Muscle layer of duodenum (tissue), 2 donors: ENCODE results near the gene CDK19.
"Not testable (repeated sequence)": the region's sequence is repeated elsewhere in the genome, so short reads cannot be mapped to it uniquely, and the experiment has no call there.

Experiments
- H3K27ac ChIP-seq: one replicate; pipeline ENCODE4 v1.7.0; 2013; ENCODE audit warnings: mild to moderate bottlenecking, low read length
- H3K27me3 ChIP-seq: one replicate; pipeline ENCODE4 v1.7.0; 2013; ENCODE audit warnings: low read depth, mild to moderate bottlenecking, control low read depth, low read length
- H3K36me3 ChIP-seq, 2 donors: one replicate each; pipeline ENCODE4 v1.7.0; 2013; ENCODE audit warnings: low read length in 2 of 2, control low read depth in 1 of 2, mild to moderate bottlenecking in 1 of 2; ENCODE audit not compliant: insufficient read depth in 2 of 2, control insufficient read depth in 1 of 2
- H3K4me1 ChIP-seq, 2 donors: one replicate each; pipeline ENCODE4 v1.7.0; 2013; ENCODE audit warnings: low read length in 2 of 2, mild to moderate bottlenecking in 2 of 2, control low read depth in 1 of 2, moderate library complexity in 1 of 2; ENCODE audit not compliant: insufficient read depth in 2 of 2, control insufficient read depth in 1 of 2
- H3K4me3 ChIP-seq, 2 donors: one replicate each; pipeline ENCODE4 v1.7.0; 2013; ENCODE audit warnings: low read length in 2 of 2, low read depth in 1 of 2, mild to moderate bottlenecking in 1 of 2
- H3K9me3 ChIP-seq, 2 donors: one replicate each; pipeline ENCODE4 v1.7.0; 2013; ENCODE audit warnings: low read length in 2 of 2, control low read depth in 1 of 2, mild to moderate bottlenecking in 1 of 2; ENCODE audit not compliant: control insufficient read depth in 1 of 2
- donor health status: healthy.

The CDK19 gene

DNA sequence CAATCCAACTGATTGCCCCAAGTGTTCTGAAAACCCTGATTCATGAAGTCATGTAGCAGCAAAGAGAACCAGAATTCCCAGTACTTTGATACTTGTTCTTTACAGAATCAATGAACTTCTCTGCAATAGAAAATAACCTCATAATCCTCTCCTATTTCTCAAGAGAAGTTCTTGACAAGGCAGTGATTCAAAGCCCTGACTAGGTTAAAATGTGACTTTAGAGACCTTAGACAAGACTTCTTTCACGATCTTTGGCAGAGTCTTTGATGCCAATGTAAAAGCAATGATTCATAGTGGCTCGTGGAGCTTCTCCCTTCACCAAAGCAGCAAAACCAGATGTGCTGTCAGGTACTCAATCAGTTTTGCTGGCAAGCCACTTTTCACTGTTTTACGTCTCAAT, 95.2 kb downstream of the CDK19 start:
- Histone ChIP-seq H3K27me3 (no peaks in the 10 kb centered on the region), H3K27ac (no peak overlapping the region), H3K36me3 (no peaks in the 10 kb centered on the region), H3K4me1 (no peaks in the 10 kb centered on the region), H3K4me3 (no peak overlapping the region), H3K9me3 (no peaks in the 10 kb centered on the region)

DNA sequence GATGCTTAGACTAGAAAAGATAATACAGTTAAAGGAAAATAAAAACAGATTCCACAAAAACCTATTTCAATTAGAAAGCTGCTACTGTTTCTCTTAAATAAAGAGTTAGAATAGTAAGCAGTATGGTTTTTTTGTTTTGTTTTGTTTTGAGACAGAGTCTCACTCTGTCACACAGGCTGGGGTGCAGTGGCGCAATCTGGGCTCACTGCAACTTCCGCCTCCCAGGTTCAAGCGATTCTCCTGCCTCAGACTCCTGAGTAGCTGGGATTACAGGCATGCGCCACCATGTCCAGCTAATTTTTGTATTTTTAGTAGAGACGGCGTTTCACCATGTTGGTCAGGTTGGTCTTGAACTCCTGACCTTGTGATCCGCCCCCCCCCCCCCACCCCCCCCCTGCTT, 95.7 kb downstream of the CDK19 start:
- H3K27me3 ChIP-seq, H3K4me1 ChIP-seq, H3K9me3 ChIP-seq, H3K36me3 ChIP-seq, H3K27ac ChIP-seq, H3K4me3 ChIP-seq: not testable (repeated sequence)

DNA sequence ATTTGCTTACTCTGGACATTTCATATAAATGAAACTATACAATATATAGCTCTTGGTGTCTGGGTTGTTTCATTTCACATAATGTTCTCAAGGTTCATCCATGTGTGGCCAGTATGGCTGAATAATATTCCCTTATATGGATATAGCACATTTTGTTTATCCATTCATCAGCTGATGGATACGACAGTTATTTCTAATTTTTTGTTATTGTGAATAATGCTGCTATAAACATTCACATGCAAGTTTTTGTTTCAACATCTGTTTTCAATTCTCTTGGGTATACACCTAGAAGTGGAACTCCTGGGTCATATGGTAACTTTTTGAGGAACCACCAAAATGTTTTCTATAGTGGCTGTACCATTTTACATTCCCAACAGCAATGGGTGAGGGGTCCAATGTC, 101.1 kb downstream of the CDK19 start:
- no peaks in the 10 kb centered on the region for H3K27me3 ChIP-seq
- no peaks in the 10 kb centered on the region for H3K9me3 ChIP-seq
- H3K4me1 ChIP-seq = no peaks in the 10 kb centered on the region

DNA sequence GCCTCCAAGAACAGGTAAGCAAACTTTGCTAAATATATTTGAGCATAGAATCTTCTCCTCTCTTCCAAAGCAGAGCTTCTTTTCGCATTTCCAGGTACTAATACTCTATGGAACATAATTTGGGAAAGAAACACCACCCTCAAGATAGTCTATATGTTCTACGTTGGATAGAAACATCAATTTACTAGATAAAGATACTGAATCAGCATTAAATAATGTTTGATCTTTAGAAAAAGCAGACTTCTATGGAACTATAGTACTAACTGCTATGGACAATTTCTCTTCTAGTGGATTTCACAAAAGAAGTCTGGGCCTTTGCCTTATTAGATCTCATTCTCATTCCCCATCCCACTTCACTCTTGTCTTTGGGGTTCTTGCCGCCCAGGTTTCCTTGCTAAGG, 103.0 kb downstream of the CDK19 start:
- H3K27me3 ChIP-seq = no peaks in the 10 kb centered on the region
- no peak overlapping the region for H3K27ac ChIP-seq
- H3K4me1 ChIP-seq = no peaks in the 10 kb centered on the region
- H3K4me3 ChIP-seq = no peak overlapping the region
- H3K9me3 ChIP-seq = no peaks in the 10 kb centered on the region
- no peaks in the 10 kb centered on the region for H3K36me3 ChIP-seq

More for the DNA sequence above, 101.1 kb downstream of the CDK19 start:
- Histone ChIP-seq H3K27ac (no peak overlapping the region), H3K36me3 (no peaks in the 10 kb centered on the region), H3K4me3 (no peak overlapping the region)

DNA sequence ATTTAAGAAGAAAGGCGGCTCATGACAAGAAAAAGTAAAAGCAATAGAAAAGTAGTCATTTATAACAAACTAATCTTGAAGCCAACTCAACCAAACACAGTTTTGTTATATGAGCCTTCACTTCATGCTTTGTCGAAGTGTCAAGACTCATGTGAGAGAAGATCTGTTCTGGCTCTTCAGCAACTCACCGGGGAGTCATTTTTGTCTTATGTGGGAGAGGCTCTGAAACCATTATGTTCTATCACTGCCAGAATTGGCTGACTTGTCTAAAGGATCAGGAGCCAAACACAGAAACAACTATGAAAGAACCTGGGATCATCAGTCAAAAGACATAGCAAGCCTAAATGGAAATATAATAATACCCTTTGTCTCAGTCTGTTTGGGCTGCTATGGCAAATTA, 105.2 kb downstream of the CDK19 start:
- H3K36me3 ChIP-seq = no peaks in the 10 kb centered on the region
- no peaks in the 10 kb centered on the region for H3K9me3 ChIP-seq
- no peak overlapping the region for H3K27ac ChIP-seq
- no peak overlapping the region for H3K4me3 ChIP-seq
- H3K4me1 ChIP-seq = no peaks in the 10 kb centered on the region
- H3K27me3 ChIP-seq = no peaks in the 10 kb centered on the region

DNA sequence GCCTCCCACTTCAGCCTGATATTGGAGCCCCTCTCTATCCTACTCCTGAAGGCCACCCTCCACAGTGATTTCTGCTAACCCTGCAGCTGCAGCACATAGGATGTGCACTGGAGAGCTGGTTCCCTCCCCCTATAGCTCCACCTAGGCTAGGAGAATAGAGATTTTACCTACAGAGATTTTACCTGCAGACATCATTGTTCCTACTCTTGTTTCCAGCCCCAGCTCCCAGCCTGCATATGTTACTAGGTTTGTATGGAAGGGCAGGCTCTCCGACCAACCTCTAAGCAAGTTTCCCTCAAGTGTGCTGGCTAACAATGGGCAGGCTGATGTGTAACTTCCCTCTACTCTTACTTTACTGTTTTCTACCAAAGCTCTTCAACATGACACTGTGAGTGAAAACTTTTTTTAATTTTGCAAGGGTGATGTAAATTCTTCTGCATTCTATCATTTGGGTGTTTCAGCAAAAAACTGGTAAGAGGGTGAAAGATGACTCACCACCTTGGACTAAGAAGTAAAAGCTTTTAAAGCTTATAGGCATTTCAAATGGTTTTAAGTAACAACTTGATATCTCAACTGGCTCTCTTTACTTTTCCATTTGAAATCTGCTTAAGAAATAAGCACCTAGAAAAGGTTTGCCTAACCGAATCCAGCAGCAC, 106.8 kb downstream of the CDK19 start:
- Histone ChIP-seq H3K27ac (no peak overlapping the region), H3K4me1 (no peaks in the 10 kb centered on the region), H3K27me3 (no peaks in the 10 kb centered on the region), H3K4me3 (no peak overlapping the region), H3K36me3 (no peaks in the 10 kb centered on the region), H3K9me3 (no peaks in the 10 kb centered on the region)

DNA sequence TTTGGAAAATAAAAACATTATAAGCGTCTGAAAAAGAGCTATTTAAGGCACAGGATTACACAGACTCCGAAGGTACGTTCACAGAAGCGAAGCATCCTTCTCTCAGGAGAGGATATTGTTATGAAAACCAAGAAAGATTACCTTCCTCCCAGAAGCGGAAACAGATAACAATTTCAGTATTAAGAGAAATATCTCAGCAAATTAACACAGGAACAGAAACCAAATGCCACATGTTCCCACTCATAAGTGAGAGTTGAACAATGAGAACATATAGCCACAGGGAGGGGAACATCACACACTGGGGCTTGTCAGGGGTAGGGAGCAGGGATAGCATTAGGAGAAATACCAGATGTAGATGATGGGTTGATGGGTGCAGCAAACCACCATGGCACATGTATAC, 109.7 kb downstream of the CDK19 start:
- no peaks in the 10 kb centered on the region for H3K36me3 ChIP-seq
- H3K27me3 ChIP-seq = no peaks in the 10 kb centered on the region
- H3K4me3 ChIP-seq = no peak overlapping the region
- no peaks in the 10 kb centered on the region for H3K9me3 ChIP-seq
- H3K27ac ChIP-seq = no peak overlapping the region
- H3K4me1 ChIP-seq = no peaks in the 10 kb centered on the region

DNA sequence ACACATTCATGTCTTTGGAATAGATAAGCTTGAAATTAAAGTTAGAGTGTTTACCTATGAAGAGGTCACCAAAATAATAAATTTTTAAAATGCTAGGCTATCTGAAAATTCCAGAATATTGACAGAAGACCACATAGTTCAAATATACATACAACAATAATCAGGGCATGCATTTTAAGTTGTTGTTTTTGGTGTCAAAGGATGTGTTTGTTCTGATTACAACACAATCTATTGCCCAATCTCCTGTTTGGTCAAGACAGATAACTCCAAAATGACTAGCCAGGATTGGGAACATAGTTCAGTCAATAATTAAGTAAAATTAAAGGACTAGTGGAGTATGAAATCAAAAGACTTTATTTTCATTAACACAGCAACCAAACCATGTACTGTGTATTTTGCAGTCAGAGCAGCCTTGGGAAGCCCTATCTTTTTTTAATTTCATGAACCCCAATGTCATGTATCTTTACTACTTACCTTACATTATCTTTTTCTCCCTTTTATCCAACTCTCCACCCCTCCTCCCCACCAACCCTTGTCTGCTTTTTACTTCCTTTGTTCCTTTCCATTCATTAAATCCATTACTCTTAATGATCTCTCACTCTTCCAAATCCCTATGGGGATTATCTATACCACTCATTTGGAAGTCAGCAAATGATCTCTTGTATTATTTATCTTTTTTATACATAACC, 111.2 kb downstream of the CDK19 start:
- Histone ChIP-seq H3K27ac (no peak overlapping the region), H3K4me3 (no peak overlapping the region), H3K9me3 (no peaks in the 10 kb centered on the region), H3K4me1 (no peaks in the 10 kb centered on the region), H3K36me3 (no peaks in the 10 kb centered on the region), H3K27me3 (no peaks in the 10 kb centered on the region)

DNA sequence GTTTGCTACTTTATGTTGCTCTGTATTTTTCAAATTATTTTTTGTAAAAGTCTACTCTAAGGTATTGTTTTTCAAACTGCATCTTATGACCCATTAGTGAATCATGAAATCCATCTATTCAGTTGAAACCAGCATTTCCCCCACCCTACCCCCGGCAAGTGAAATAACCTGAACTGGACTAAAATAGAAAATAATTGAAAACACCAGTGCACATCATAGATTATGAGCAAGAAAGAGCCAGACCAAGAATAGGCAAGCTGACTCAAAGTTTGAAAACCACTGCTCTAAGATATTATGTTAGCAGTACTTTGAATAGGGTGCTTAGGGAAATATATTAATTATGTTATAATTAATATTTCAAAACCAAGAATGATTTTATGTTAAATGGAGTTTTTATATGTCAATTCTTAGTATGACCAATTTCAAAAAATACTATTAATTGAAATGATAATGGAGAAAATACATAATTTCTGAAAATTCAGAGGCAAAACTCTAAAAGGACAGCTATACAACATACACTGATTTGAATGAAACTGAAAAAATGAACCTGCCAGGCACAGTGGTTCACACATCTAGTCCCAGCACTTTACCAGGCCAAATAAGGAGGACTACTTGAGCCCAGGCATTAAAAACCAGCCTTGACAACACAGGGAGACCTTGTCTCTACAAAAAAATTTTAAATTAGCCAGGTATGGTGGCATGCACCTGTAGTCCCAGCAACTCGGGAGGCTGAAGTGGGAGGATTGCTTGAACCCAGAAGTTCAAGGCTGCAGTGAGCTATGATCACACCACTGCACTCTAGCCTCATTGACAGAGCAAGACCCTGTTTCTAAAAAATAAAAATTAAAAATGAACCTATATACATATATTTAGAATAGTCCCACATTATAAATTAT, 112.0 kb downstream of the CDK19 start:
- no peaks in the 10 kb centered on the region for H3K36me3 ChIP-seq
- H3K27me3 ChIP-seq = no peaks in the 10 kb centered on the region
- no peaks in the 10 kb centered on the region for H3K4me1 ChIP-seq
- H3K4me3 ChIP-seq = no peak overlapping the region
- no peak overlapping the region for H3K27ac ChIP-seq
- no peaks in the 10 kb centered on the region for H3K9me3 ChIP-seq

DNA sequence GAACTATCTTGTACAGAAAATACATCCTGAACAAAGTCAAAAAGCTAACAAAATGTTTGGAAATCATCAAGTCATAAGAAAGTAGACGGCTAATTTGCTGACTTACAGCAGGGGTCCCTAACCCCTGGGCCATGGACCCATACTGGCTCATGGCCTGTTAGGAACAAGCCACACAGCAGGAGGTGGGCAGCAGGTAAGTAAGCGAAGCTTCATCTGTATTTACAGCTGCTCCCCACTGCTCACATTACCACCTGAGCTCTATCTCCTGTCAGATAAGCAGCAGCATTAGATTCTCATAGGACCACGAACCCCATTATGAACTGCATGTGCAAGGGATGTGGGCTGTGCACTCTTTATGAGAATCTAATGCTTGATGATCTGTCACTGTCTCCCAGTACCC, 115.5 kb downstream of the CDK19 start:
- H3K27me3 ChIP-seq = no peaks in the 10 kb centered on the region
- no peak overlapping the region for H3K4me3 ChIP-seq
- no peaks in the 10 kb centered on the region for H3K4me1 ChIP-seq
- H3K27ac ChIP-seq = no peak overlapping the region
- peaks cover 0 to 2% of the 10 kb centered on the region in 2 donors for H3K9me3 ChIP-seq
- H3K36me3 ChIP-seq = no peaks in the 10 kb centered on the region

DNA sequence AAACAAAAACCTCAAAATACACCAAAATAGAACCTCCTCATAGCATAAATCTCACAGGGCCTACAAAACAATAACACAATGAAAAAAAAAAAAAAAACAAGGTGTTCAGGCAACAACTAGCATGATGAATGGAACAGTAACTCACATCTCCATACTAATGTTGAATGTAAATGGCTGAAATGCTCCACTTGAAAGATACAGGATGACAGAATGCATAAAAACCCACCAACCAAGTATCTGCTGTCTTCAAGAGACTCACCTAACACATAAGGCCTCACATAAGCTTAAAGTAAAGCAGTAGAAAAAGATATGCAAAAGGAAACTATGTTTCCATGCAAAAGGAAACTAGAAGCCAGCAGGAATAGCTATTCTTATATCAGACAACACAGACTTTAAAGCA, 121.3 kb downstream of the CDK19 start:
- Histone ChIP-seq H3K36me3 (no peaks in the 10 kb centered on the region), H3K4me3 (no peak overlapping the region), H3K27ac (no peak overlapping the region), H3K4me1 (no peaks in the 10 kb centered on the region), H3K9me3 (peaks cover 0 to 2% of the 10 kb centered on the region in 2 donors), H3K27me3 (no peaks in the 10 kb centered on the region)
